ENCODE results near the gene SCN2B. TPM values are rescaled to one million over a fixed set of nuclear protein-coding genes. Genes with fewer than 3 reads are reported as not detected.

SCN2B gene
- total and polyA plus RNA-seq, 2 experiments from 2014 or later, result not detected

DNA sequence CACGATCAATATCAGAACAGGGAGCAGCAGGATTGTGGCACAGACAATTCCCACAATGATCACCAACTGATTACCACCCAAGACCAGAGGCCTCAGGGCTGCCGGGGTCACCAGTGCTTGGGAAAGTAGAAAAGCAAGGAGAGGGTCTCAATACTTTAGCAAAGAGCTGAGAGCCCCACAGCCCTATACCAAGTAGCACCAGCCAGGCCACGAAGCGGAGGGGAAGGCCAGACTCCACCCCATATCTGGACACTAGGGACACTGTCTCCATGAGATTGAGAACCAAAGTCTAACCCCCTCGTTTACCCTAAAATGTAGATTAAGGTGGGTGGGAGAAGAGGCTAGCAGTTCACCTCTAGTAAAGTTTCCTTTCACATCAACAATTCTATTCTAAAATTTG is 24.1 kb upstream of the SCN2B start:
- Histone ChIP-seq H3K4me1 (ENCODE audit: insufficient read depth) (no peaks in the 10 kb centered on the region), H3K27ac (no peak overlapping the region), H3K4me2 (ENCODE audit: unreplicated experiment) (no peak overlapping the region), H3K9me2 (ENCODE audit: insufficient read depth) (no peaks in the 10 kb centered on the region), H4K20me1 (ENCODE audit: insufficient read depth) (no peaks in the 10 kb centered on the region), H3K9me3 (ENCODE audit: low read depth) (no peaks in the 10 kb centered on the region), H3F3A (ENCODE audit: insufficient read depth) (no peaks in the 10 kb centered on the region), H2AFZ (no peak overlapping the region), H3K9ac (no peak overlapping the region), H3K4me3 (no peak overlapping the region), H3K27me3 (replicated peaks; ENCODE audit: insufficient read depth) (peaks cover 33% of the 10 kb centered on the region), H3K79me2 (ENCODE audit: insufficient read depth) (no peaks in the 10 kb centered on the region), H3K36me3 (ENCODE audit: low read depth) (no peaks in the 10 kb centered on the region)
- TF ChIP-seq EZH2phosphoT487 (IDR thresholded peaks at IDR 0.05; ENCODE audit: insufficient read depth, low read depth), result no peak
- TF ChIP-seq EZH2 (IDR thresholded peaks at IDR 0.05; ENCODE audit: insufficient read depth, poor library complexity, severe bottlenecking), result no peak
- DNase-seq, result no peak
- in situ Hi-C loops (cut with MboI), result no loop called here
- 51 to 59% methylated on average over 5 of the region's 5 CpGs for whole genome bisulfite sequencing, 2 experiments (ENCODE audit: low coverage in 1 of 2, low lambda C conversion rate in 2 of 2, missing lambda C conversion rate in 2 of 2)

GRCh38 chr11:118199135-118199534 is 22.7 kb upstream of the SCN2B start:
- no peaks in the 10 kb centered on the region for H3K9me3 ChIP-seq (ENCODE audit: low read depth)
- H3K4me2 ChIP-seq (ENCODE audit: unreplicated experiment), result no peak overlapping the region
- peaks cover 7% of the 10 kb centered on the region; the same call in 1 of the 2 replicates for H3F3A ChIP-seq (ENCODE audit: insufficient read depth)
- peaks cover 4% of the 10 kb centered on the region for H3K4me1 ChIP-seq (ENCODE audit: insufficient read depth)
- no peak for DNase-seq
- no peak overlapping the region for H3K4me3 ChIP-seq
- H3K9me2 ChIP-seq (ENCODE audit: insufficient read depth), result no peaks in the 10 kb centered on the region
- 33 to 35% methylated on average over 6 of the region's 6 CpGs for WGBS, 2 experiments (ENCODE audit: low coverage in 1 of 2, low lambda C conversion rate in 2 of 2, missing lambda C conversion rate in 2 of 2)
- no peaks in the 10 kb centered on the region for H3K36me3 ChIP-seq (ENCODE audit: low read depth)
- H4K20me1 ChIP-seq (ENCODE audit: insufficient read depth), result no peaks in the 10 kb centered on the region
- in situ Hi-C loops (cut with MboI), result loop anchor here (10.0 kb wide), 1 partner anchor 146 kb away; the partner anchor contains the start of genes CD3D and CD3G
- TF ChIP-seq EZH2phosphoT487 (IDR thresholded peaks at IDR 0.05; ENCODE audit: insufficient read depth, low read depth) (no peak), EZH2 (IDR thresholded peaks at IDR 0.05; ENCODE audit: insufficient read depth, poor library complexity, severe bottlenecking) (no peak)
- H3K27me3 ChIP-seq (replicated peaks; ENCODE audit: insufficient read depth), result peaks cover 22% of the 10 kb centered on the region
- no peak overlapping the region for H2AFZ ChIP-seq
- no peak overlapping the region for H3K27ac ChIP-seq
- no peak overlapping the region for H3K9ac ChIP-seq
- H3K79me2 ChIP-seq (ENCODE audit: insufficient read depth), result no peaks in the 10 kb centered on the region

DNA sequence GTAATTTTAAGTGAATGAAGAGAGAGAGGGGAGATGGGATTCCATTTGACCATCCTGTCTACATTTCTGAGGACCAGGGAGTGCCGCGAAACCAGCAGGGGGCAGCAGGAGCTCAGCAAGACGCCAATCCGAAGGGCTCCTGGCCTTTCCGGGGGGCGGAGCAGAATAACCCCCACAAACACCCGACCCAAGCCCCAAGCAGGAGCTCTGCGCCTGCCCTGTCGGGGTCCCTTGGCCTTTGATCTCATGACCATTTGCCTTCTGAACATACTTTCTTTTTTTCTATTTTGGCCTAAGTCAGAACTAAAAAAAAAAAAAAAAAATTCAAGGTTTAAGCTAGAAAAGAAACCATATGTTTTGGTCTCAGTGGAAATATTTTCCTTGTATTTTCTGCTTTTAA is 21.9 kb upstream of the SCN2B start:
- H3K4me2 ChIP-seq (ENCODE audit: unreplicated experiment), result peak overlapping the region; percentile 63
- in situ Hi-C loops (cut with MboI), result loop anchor here (10.0 kb wide), 1 partner anchor 146 kb away; the partner anchor contains the start of genes CD3D and CD3G

DNA sequence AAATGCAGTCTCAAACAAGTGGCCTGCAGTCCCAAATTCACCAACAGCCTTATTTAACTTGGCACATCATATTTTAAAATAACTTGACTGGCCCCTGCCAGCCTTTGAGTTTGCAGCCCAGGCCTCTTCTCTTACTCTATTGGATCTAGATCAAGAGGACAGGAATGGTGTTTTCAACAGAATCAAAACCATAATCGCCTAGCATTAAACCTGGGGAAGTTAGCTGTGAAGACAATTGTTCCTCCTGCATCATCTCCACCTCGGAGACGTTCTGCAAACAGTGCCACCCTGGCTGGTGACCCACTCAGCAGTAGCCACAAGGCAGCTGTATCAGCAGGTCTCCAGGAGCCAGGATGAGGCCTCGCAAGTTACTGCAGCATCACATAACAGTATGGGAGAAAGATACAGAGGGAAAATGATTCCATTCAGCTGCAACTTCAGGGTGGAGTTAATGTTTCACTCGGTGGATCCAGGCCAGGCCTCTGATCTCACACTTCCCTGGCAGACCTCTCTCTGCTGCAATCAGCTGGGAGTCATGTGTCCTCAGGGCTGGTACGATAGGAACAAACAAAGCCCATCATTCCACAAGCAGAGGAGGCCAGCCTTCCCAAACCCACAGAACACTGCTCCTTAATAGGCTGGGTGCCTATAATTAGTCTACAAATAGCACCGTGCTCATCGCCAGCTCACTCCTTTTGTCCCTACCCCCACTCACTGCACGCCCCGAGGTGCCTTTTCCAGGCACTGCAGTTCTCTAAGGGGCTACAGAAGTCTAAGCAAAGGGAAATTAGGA is 18.6 kb upstream of the SCN2B start:
- in situ Hi-C loops (cut with MboI), result loop anchor here (10.0 kb wide), 1 partner anchor 150 kb away; the partner anchor contains the start of genes CD3D and CD3G
- Histone ChIP-seq H3K9me2 (ENCODE audit: insufficient read depth) (no peaks in the 10 kb centered on the region), H3K4me1 (ENCODE audit: insufficient read depth) (peaks cover 4% of the 10 kb centered on the region), H3K36me3 (ENCODE audit: low read depth) (no peaks in the 10 kb centered on the region), H4K20me1 (ENCODE audit: insufficient read depth) (no peaks in the 10 kb centered on the region), H3K9me3 (ENCODE audit: low read depth) (no peaks in the 10 kb centered on the region), H3K9ac (peak overlapping the region; percentile 11; the same call in 1 of the 2 replicates), H3K4me3 (no peak overlapping the region), H3K27ac (peak overlapping the region; percentile 20; the same call in 1 of the 2 replicates), H3K79me2 (ENCODE audit: insufficient read depth) (no peaks in the 10 kb centered on the region), H3K4me2 (ENCODE audit: unreplicated experiment) (peak overlapping the region; percentile 15), H3K27me3 (replicated peaks; ENCODE audit: insufficient read depth) (peaks cover 10% of the 10 kb centered on the region), H3F3A (ENCODE audit: insufficient read depth) (peaks cover 7% of the 10 kb centered on the region; the same call in 1 of the 2 replicates), H2AFZ (0 out of 2 replicates have a peak overlapping the region, but pooled peaks have one; percentile 21)
- peak; percentile 94 for DNase-seq
- no peak for TF ChIP-seq EZH2phosphoT487 (IDR thresholded peaks at IDR 0.05; ENCODE audit: insufficient read depth, low read depth)
- TF ChIP-seq EZH2 (IDR thresholded peaks at IDR 0.05; ENCODE audit: insufficient read depth, poor library complexity, severe bottlenecking), result no peak
- WGBS, 2 experiments (ENCODE audit: low coverage in 1 of 2, low lambda C conversion rate in 2 of 2, missing lambda C conversion rate in 2 of 2), result 1 to 4% methylated on average over 10 of the region's 10 CpGs

More for the DNA sequence above, 21.9 kb upstream of the SCN2B start:
- no peaks in the 10 kb centered on the region for H3K9me2 ChIP-seq (ENCODE audit: insufficient read depth)
- 0 out of 2 replicates have a peak overlapping the region, but pooled peaks have one; percentile 37 for H3K4me3 ChIP-seq
- DNase-seq, result peak; percentile 78
- 1 to 2% methylated on average over 8 to 9 of the region's 9 CpGs for WGBS, 2 experiments (ENCODE audit: low coverage in 1 of 2, low lambda C conversion rate in 2 of 2, missing lambda C conversion rate in 2 of 2)
- TF ChIP-seq EZH2 (IDR thresholded peaks at IDR 0.05; ENCODE audit: insufficient read depth, poor library complexity, severe bottlenecking), result no peak
- no peak overlapping the region for H3K27ac ChIP-seq
- H3K36me3 ChIP-seq (ENCODE audit: low read depth), result no peaks in the 10 kb centered on the region
- no peaks in the 10 kb centered on the region for H3K9me3 ChIP-seq (ENCODE audit: low read depth)
- no peaks in the 10 kb centered on the region for H3K79me2 ChIP-seq (ENCODE audit: insufficient read depth)
- no peaks in the 10 kb centered on the region for H4K20me1 ChIP-seq (ENCODE audit: insufficient read depth)
- peaks cover 17% of the 10 kb centered on the region for H3K27me3 ChIP-seq (replicated peaks; ENCODE audit: insufficient read depth)
- peaks cover 7% of the 10 kb centered on the region; the same call in 1 of the 2 replicates for H3F3A ChIP-seq (ENCODE audit: insufficient read depth)
- no peak overlapping the region for H3K9ac ChIP-seq
- peak overlapping the region; percentile 51 for H2AFZ ChIP-seq
- H3K4me1 ChIP-seq (ENCODE audit: insufficient read depth), result peaks cover 4% of the 10 kb centered on the region
